Limb (tissue), 2 donors: ENCODE measurements around the gene CCDC92B.

Experiments
- DNase-seq, 2 donors: peaks; one replicate each; pipeline ENCODE4 v3.0.0-alpha.2; 2016; ENCODE audit errors: extremely low spot score in 2 of 2

CCDC92B gene

GRCh38 chr17:2721603-2722002 lies 27.8 kb downstream of the CCDC92B start:
- DNase-seq: no peak

- DNase-seq: no peak
These were observed 29.6 kb downstream of the CCDC92B start for GRCh38 chr17:2719861-2720260.

GRCh38 chr17:2718150-2718938 lies 31.1 kb downstream of the CCDC92B start:
- no peak for DNase-seq

- no peak for DNase-seq
These were observed 32.8 kb downstream of the CCDC92B start for GRCh38 chr17:2716649-2717048.

- DNase-seq: no peak
These were observed 35.6 kb downstream of the CCDC92B start for GRCh38 chr17:2713881-2714280.

GRCh38 chr17:2712300-2713043 lies 37.0 kb downstream of the CCDC92B start:
- DNase-seq: no peak

- peak; percentile 90 to 96 for DNase-seq
These were observed 37.7 kb downstream of the CCDC92B start, which contains the start of gene CLUH for GRCh38 chr17:2711608-2712299. Gene CLUH, minus strand, starts transcription at chr17:2711764. Its CDS starts 103 bp downstream, at chr17:2711661.

GRCh38 chr17:2710803-2711607 lies 38.4 kb downstream of the CCDC92B start:
- no peak for DNase-seq

- DNase-seq: peak in 1 of 2 donors; percentile 29
These were observed 39.2 kb downstream of the CCDC92B start for GRCh38 chr17:2710071-2710802.

- no peak for DNase-seq
These were observed 40.2 kb downstream of the CCDC92B start for GRCh38 chr17:2709183-2709661.

GRCh38 chr17:2708585-2709182 lies 40.8 kb downstream of the CCDC92B start:
- peak in 1 of 2 donors; percentile 21 for DNase-seq

- DNase-seq: peak in 1 of 2 donors; percentile 41
These were observed 41.5 kb downstream of the CCDC92B start for GRCh38 chr17:2707721-2708584.

- peak in 1 of 2 donors; percentile 28 for DNase-seq
These were observed 42.4 kb downstream of the CCDC92B start for GRCh38 chr17:2706911-2707510.

GRCh38 chr17:2705888-2706795 lies 43.3 kb downstream of the CCDC92B start:
- DNase-seq: no peak

GRCh38 chr17:2705263-2705662 lies 44.2 kb downstream of the CCDC92B start:
- DNase-seq: no peak

GRCh38 chr17:2704890-2705248 lies 44.6 kb downstream of the CCDC92B start:
- DNase-seq: no peak

- DNase-seq: no peak
These were observed 45.2 kb downstream of the CCDC92B start for GRCh38 chr17:2704031-2704889.
